Jurkat, Clone E6-1 (cell line): ENCODE results near the gene QTRT2. TPM values are rescaled to one million over a fixed set of nuclear protein-coding genes. Genes with fewer than 3 reads are reported as not detected.
A peak's percentile ranks its signal among the peaks of the same experiment; 100 is the strongest.

ENCODE experiments used
- DNase-seq: peaks from one replicate; pipeline ENCODE4 v3.0.0-alpha.2; 2011; ENCODE audit warnings: low read depth, low spot score
- H3K4me3 ChIP-seq: 2 replicates; pipeline ENCODE4 v1.5.1; 2011; ENCODE audit warnings: mild to moderate bottlenecking, low read length, control low read depth, moderate library complexity
- polyA plus RNA-seq: library from polyadenylated mRNA; unstranded; fragments of >200 nt; gene quantifications from one replicate; pipeline ENCODE4 v1.2.1, GENCODE V29; 2012; ENCODE audit warnings: missing spikeins; ENCODE audit not compliant: insufficient read length, insufficient read depth

QTRT2 gene
- polyA plus RNA-seq: 25.8 TPM

GRCh38 chr3:114056130-114057010 is at the start of gene QTRT2, which contains the start of gene CCDC191:
QTRT2 (plus strand) TSS chr3:114056737; CDS start chr3:114065258, 8,521 bp downstream.
CCDC191 (minus strand) TSS chr3:114056526; CDS start chr3:114056466, 60 bp downstream.
- peak; percentile 98 for DNase-seq

GRCh38 chr3:114011059-114011797 is 45.3 kb upstream of the QTRT2 start:
- no peak overlapping the region for H3K4me3 ChIP-seq
- no peak for DNase-seq

More at GRCh38 chr3:114056130-114057010, at the start of gene QTRT2, which contains the start of gene CCDC191:
- H3K4me3 ChIP-seq: peak within 1 kb of the TSS; percentile 84

GRCh38 chr3:114014211-114014610 is 42.3 kb upstream of the QTRT2 start:
- DNase-seq: no peak
- H3K4me3 ChIP-seq: no peak overlapping the region

- H3K4me3 ChIP-seq: no peak overlapping the region
- DNase-seq: no peak
These were observed 37.1 kb upstream of the QTRT2 start for GRCh38 chr3:114019486-114019885.

GRCh38 chr3:114020907-114021306 is 35.6 kb upstream of the QTRT2 start:
- no peak overlapping the region for H3K4me3 ChIP-seq
- DNase-seq: no peak

GRCh38 chr3:114022145-114022802 is 34.3 kb upstream of the QTRT2 start:
- DNase-seq: no peak

GRCh38 chr3:114025451-114025850 is 31.1 kb upstream of the QTRT2 start:
- no peak overlapping the region for H3K4me3 ChIP-seq
- DNase-seq: no peak

More at GRCh38 chr3:114022145-114022802, 34.3 kb upstream of the QTRT2 start:
- H3K4me3 ChIP-seq: no peak overlapping the region

- no peak overlapping the region for H3K4me3 ChIP-seq
- no peak for DNase-seq
These were observed 30.2 kb upstream of the QTRT2 start for GRCh38 chr3:114026331-114026730.

GRCh38 chr3:114033721-114034120 is 22.8 kb upstream of the QTRT2 start:
- no peak for DNase-seq

GRCh38 chr3:114034211-114034610 is 22.3 kb upstream of the QTRT2 start:
- DNase-seq: no peak
- H3K4me3 ChIP-seq: no peak overlapping the region

More at GRCh38 chr3:114033721-114034120, 22.8 kb upstream of the QTRT2 start:
- no peak overlapping the region for H3K4me3 ChIP-seq

GRCh38 chr3:114034787-114035545 is 21.6 kb upstream of the QTRT2 start:
- H3K4me3 ChIP-seq: no peak overlapping the region
- no peak for DNase-seq

- DNase-seq: no peak
These were observed 20.6 kb upstream of the QTRT2 start for GRCh38 chr3:114035896-114036295.

GRCh38 chr3:114043205-114043604 is 13.3 kb upstream of the QTRT2 start:
- H3K4me3 ChIP-seq: no peak overlapping the region
- DNase-seq: no peak

More at GRCh38 chr3:114035896-114036295, 20.6 kb upstream of the QTRT2 start:
- H3K4me3 ChIP-seq: no peak overlapping the region

- DNase-seq: no peak
- H3K4me3 ChIP-seq: no peak overlapping the region
These were observed 4.3 kb upstream of the QTRT2 start for GRCh38 chr3:114052216-114052615.

- no peak for DNase-seq
- peak overlapping the region; percentile 84 for H3K4me3 ChIP-seq
These were observed 442 bp downstream of the QTRT2 start for GRCh38 chr3:114057011-114057347.

- DNase-seq: no peak
- H3K4me3 ChIP-seq: no peak overlapping the region
These were observed 2.1 kb downstream of the QTRT2 start for GRCh38 chr3:114058646-114059045.

- no peak for DNase-seq
- H3K4me3 ChIP-seq: no peak overlapping the region
These were observed 4.5 kb downstream of the QTRT2 start for GRCh38 chr3:114060906-114061655.

- no peak overlapping the region for H3K4me3 ChIP-seq
- DNase-seq: no peak
These were observed 11.3 kb downstream of the QTRT2 start for GRCh38 chr3:114067804-114068203.
